Mammary epithelial cell (primary cell): ENCODE data around the gene TP73.

Experiments
- EZH2 ChIP-seq: IDR thresholded peaks from 2 replicates; pipeline ENCODE4 v1.6.1; 2012; ENCODE audit warnings: low read length, inconsistent platforms, borderline replicate concordance
- TF ChIP-seq, protein P1 (sequence below), 2 donors: IDR thresholded peaks in 1 of 2; conservative IDR thresholded peaks in 1 of 2; 2 replicates each; pipeline ENCODE4 v1.5.1; 2011 to 2012; ENCODE audit warnings: inconsistent platforms in 2 of 2, low read length in 2 of 2, mild to moderate bottlenecking in 2 of 2, control low read depth in 1 of 2, low read depth in 1 of 2; ENCODE audit not compliant: insufficient read depth in 1 of 2; ENCODE audit errors: extremely low read depth in 1 of 2

DNA sequence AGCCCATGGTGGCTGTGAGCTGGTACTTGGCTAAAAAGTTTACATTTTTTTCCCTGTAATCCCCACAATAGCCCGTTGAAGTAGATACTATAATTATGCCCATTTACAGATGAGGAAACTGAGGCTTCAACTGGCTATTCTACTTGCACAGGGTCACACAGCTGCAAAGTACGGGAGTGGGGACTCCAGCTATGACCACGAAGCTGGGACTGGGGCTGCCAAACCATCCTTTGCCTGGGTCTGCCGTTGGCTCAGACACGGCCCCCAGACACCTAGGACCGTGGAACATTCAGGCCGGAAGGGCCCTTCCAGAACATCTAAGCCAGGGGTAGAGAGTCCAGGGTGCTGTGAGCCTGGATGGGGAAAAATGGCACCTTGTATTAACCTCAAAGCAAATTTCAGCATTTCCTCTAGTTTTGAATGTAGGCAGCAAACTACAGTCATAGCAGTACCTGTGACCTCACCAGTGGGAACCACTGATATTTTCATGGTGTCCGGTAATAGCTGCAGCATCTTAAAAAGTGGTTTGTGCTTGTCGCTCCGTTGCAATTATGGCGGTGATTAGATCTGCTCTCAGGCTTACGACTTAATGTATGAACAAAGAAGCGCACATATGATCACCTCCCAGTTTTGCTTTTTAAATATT is 4.3 kb downstream of the TP73 start:
- TF ChIP-seq, protein P1, sequence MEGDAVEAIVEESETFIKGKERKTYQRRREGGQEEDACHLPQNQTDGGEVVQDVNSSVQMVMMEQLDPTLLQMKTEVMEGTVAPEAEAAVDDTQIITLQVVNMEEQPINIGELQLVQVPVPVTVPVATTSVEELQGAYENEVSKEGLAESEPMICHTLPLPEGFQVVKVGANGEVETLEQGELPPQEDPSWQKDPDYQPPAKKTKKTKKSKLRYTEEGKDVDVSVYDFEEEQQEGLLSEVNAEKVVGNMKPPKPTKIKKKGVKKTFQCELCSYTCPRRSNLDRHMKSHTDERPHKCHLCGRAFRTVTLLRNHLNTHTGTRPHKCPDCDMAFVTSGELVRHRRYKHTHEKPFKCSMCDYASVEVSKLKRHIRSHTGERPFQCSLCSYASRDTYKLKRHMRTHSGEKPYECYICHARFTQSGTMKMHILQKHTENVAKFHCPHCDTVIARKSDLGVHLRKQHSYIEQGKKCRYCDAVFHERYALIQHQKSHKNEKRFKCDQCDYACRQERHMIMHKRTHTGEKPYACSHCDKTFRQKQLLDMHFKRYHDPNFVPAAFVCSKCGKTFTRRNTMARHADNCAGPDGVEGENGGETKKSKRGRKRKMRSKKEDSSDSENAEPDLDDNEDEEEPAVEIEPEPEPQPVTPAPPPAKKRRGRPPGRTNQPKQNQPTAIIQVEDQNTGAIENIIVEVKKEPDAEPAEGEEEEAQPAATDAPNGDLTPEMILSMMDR (conservative IDR thresholded peaks at IDR 0.05 in 1 of 2, IDR thresholded peaks at IDR 0.05 in 1 of 2; ENCODE audit: extremely low read depth in 1 of 2, insufficient read depth in 1 of 2, low read depth in 1 of 2, low read length in 2 of 2): no peak
- TF ChIP-seq EZH2: no peak
